NCI-H446 (cell line): ENCODE results near the gene EMID1.

ENCODE experiments used
- DNase-seq, 2 experiments: peaks; one replicate each; lab custom pipeline; 2025; lab: John Stamatoyannopoulos, UW

EMID1 gene

DNA sequence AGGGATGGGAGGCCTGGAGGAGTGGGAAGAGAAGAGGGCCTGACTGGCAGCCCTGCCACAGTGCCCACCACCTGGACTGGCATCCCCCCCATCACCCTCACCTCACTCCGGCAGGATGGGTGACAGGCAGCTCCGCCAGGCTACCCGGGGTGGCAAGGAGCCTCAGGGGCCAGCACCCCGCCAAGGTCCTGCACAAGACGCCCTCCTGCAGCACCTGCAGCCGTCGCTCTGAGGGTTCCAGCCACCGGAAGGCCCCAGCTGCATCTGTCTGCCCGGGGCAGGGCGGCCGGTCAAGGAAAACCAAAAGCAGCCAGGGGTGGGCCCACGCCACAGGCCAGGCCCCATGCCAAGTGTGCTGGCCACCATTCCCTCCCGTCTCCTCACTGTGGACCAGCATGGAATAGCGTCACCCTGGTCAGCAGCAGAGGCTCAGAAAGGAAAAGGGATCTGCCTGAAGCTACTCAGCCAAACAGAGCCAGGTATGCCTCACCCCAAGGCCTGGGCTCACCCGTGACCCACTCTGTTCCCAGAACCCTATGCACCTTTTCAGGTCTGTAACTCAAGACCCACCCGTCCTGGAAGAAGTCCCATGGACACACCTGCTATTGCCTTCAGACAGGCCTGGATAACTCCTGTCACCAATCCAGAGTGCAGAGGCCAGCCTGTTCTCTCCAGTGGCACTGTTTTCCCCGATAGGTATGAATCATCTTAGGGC lies 55.1 kb downstream of the EMID1 start:
- no peak for DNase-seq

DNA sequence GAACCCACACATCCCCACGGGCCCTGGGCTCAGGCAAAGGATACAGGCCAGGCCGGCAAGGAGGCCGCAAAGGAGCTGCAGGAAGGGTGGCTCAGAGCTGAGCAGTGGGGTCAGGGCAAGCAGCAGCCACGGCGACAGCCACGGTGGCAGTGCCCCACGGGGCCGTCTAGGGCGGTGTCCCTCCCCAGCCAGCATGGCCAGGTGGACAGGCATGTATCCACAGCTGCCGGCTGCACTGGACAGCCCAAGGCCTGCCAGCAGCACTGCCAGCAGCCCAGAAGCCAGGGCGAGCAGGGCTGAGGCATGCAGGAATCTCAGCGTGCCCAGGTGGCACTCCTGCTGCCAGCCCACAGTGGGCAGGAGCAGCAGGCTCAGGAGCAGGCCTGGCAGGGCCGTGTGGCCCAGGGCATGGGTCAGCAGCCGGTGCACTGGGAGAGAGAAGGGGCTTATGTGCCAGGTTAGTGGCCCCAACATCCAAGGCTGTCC lies 58.1 kb downstream of the EMID1 start:
- DNase-seq: no peak

- no peak for DNase-seq
Measured at GRCh38 chr22:29265305-29265704, 59.6 kb downstream of the EMID1 start.

- no peak for DNase-seq
Measured at GRCh38 chr22:29265929-29266328, 60.2 kb downstream of the EMID1 start.

GRCh38 chr22:29266564-29267461 lies 61.1 kb downstream of the EMID1 start:
- peak in 1 of 2 experiments; percentile 23 for DNase-seq

DNA sequence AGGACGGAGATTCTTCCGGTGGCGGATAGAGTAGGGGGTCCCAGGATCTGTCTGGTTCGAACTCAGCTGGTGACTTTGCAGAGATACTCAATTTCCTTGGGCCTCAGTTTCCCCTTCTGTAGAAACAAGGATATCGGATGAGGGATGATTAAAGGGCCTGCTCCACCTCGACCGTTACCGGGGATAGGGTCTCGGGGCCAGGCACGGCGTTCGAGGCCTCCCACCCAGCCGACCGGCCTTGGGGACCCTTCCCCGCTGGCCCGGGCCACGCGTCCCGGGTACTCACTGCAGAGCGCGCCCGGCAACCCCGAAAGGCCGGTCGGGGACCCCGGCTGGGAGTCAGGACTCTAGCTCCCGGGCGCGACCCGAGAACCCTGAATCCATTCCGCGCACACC lies 61.8 kb downstream of the EMID1 start:
- DNase-seq: no peak

DNA sequence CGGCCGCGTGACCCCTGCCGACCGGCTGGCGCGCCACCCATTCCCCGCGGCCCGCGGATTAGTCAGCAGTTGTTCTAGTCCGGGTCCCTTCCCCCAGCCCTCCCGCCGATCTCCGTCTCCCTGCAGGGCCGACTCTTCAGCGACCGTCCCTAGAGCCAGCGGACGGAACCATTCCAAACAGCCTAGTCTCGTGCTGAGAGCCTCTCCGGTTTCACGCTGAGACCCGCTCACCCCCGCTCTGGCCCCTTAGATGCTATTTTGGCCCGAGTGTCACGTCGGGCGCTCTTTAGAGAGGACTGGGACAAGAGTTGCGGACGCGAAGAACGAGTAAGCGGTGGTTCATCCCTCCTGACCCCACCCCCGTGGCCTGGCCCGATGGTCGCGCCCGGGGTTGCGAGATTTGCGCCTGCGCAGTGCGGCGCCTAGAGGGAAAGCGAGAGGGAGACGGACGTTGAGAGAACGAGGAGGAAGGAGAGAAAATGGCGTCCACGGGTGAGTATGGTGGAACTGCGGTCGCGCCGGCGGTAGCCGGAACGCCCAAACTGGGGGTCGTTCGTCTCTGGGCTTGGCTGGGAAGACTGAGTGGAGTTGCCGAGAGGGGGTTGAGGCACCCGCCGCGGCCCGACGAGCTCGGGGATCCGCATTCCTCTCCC lies 62.3 kb downstream of the EMID1 start, which contains the start of the genes EWSR1 and RHBDD3:
Gene EWSR1, plus strand, starts transcription at position 411 of the 653 bp plus-strand sequence. Its CDS starts 69 bp downstream, at position 480.
Gene RHBDD3, minus strand, starts transcription at position 124 of the 653 bp plus-strand sequence. CDS start 2,355 bp downstream, outside the sequence.
- peak; percentile 98 for DNase-seq

- DNase-seq: peak; percentile 27 to 82
Measured at GRCh38 chr22:29268511-29269229, 63.0 kb downstream of the EMID1 start.

DNA sequence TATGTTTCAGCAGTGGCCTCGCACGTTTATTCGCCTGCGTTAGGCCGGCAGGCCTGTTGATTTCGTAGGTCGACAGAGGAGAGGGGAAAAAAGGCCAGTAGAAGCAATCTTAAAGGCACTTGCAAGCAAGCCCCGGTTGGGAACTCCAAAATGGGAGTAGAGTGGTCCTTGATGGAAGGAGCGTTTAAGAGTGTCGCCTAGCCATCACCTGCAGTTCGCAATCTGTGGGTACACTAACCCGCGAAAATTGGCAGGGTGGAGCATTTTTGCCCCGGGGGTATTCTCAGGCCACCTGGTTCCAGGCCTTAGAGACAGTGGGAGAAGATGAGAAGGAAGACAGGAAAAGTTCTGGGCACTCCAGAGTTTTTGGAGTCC lies 63.5 kb downstream of the EMID1 start:
- DNase-seq: no peak

DNA sequence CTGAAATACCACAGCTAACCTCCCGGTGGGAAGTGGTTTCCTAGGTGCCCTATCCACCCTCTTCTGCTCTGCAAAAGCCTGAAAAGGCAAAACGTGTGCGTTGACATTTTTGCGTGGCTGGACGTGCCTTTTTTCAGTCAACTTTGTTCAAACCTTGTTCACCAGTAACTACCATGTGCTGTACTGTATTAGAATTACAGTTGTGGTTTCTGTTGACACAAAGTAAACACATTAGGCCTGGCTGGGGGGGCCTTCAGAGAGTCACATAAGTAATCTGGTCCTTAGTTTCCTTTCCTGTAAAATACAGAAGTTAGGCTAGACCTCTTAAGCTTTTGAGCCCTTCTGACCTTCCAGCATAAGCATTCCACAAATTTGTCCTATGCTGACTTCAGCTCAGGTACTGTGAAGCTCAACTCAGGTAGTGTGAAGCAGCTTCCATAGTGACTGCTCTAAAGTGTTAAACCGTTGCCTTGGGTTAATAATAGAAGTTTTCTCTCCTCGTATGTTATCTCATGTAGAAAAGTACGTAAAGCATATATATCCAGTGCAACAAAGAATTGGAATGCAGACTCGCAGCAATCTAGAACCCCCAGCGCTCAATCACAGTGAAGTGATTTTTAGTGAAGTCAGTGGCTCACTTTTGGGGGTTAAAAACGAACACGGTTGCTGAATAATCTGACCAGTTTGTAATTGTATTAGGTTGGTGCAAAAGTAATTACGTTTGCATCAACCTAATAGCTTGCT lies 64.2 kb downstream of the EMID1 start:
- no peak for DNase-seq

DNA sequence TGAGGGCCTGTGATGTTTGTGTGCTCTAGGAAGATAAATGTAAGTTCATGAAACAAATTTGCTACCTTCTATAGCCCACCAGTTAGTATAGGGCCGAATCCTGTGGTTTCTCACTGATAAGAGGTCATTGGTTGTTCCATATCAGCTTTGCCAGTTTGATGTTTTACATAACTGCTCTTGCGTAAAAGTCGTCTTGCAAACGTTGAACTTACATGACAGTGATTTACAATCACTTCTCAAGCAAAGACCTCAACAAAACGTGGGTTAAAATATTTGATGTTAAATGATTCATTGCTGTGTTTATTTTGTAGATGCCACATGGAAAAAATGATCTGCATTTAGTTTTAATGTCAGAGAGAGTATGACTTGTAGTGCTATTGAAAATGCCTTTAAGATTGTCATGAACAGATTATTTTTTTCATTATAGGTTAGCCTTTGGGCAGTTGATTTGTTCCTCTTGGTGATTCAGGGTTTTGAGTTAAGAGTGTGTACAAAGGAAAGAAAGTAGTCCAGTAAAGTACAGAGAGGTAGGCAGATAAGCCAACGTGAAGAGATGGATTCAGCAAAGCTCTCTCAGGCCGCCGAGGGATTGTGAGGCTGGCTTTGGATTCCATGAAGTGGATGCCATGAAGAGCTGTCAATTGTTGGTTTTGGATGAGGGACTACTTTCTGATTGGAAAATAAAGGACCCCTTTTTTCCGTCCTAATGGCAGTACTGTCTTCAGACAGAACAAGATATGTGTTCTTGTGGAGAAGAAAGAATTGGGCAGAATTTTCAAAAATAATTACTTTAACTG lies 65.0 kb downstream of the EMID1 start:
- no peak for DNase-seq

DNA sequence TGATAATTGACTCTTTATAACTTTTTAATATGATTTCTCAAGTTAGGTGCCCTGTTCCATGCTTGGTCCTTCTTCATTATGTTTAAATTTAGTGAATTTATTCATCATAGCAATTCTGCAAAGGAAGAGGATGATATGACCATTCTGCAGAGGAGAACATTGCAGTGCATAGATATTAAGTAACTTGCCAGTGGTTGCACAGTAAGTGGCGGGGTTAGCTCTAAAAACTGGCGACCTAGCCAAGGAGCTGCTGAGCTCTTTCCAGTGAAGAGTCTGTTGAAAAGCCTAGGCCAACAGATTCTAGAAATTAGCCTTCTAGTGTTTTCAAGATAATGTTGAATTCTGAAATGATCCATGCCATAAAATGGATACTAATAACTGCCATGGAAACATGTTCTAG lies 66.9 kb downstream of the EMID1 start:
- DNase-seq: no peak

GRCh38 chr22:29275167-29275566 lies 69.5 kb downstream of the EMID1 start:
- DNase-seq: no peak

DNA sequence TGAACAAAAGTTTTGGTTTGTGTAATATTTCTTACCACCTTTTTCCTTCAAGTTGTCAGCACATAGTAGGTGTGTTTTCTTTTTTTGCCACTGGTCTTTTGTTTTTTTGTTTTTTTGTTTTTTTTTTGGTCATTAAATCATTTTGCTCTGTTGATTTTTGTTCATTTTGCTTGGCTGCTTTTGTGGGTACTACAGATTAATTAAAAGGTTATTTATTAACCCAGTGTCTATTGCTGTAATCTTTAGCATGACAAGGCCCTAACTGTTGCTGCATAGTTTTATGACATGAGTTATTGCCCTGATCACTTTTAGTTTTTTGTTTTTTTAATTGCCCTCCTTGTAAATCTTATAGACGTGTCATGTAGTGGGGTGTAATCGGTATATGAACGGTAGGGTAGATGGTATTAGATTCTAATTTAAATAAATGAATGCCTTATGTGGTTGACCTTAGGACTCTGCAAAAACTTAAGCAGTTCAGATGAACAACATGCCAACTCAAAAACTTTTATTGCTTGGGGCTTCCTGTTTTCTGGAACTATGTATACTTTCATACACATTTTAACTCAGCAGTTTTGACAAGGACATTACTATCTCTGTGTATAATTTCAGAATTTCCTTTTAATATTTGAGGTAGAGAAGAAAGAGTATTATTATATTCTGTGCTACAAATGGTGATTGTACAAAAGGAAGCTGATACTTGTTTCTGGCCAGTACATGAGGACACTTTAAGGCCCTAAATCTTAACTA lies 70.3 kb downstream of the EMID1 start:
- DNase-seq: no peak

DNA sequence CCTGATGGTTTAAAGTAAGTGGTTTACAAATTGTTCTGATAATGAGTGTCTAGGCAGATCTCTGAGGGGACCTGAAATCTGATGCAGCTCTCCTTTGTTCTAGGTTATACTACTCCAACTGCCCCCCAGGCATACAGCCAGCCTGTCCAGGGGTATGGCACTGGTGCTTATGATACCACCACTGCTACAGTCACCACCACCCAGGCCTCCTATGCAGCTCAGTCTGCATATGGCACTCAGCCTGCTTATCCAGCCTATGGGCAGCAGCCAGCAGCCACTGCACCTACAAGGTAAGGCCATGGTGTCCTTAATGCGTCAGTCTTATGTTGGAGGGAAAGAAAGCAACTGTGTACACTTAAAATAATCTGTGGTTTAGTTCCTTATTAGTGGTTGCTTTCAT lies 72.2 kb downstream of the EMID1 start:
- no peak for DNase-seq

DNA sequence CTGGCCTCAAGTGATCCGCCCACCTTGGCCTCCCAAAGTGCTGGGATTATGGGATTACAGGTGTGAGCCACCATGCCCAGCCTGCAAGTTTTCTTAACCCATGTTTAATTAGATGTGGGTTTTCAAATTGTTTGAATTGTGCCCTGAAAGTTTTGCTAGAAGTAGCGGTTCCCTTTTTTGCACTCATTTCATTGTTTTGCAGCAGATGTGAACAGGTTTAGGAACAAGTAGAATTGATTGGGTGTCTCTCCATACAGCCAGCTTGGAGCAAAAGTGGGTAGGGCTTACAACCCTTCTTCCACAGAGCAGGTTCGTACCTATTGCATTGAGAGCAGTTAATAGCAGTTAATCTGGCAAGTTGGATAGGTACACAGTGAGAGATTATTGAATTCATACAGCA lies 78.5 kb downstream of the EMID1 start:
- DNase-seq: no peak

DNA sequence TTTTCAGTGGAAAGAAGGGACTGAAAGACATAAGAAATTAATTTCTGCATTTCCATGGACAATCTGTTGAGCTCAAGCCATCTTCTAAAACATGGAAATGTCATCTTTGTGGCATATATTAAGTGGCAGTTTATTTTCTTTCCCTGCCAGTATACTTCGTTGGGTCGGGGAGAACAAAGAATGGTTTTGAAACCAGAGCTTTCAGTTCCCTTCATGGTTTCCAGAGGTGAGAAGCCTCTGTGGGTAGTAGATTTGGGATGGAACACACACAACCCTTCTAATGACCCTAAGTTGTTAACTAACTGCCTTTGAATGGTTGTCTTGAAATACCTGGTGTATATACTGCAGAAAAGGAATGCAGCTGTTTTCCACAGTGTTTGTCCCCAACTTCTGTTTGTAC lies 83.1 kb downstream of the EMID1 start:
- DNase-seq: no peak

DNA sequence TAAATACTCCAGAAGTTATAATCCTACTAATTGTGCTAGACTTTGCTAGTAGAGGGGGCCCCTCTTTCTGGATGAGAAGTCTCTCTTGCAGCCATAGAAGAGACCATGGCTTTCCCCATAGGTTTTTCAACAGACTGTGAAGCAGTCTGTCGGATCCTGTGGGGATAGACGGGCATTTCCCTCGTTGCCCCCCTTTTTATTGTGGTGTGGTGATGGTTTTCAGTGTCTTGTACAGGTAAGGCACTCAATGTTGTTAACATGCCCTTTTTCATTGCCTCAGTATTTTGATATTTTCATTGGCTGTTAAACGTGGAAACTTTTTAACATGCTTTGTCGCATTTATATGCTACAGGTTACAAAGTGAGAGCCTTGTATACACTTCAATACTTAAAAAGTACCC lies 84.4 kb downstream of the EMID1 start:
- DNase-seq: no peak

DNA sequence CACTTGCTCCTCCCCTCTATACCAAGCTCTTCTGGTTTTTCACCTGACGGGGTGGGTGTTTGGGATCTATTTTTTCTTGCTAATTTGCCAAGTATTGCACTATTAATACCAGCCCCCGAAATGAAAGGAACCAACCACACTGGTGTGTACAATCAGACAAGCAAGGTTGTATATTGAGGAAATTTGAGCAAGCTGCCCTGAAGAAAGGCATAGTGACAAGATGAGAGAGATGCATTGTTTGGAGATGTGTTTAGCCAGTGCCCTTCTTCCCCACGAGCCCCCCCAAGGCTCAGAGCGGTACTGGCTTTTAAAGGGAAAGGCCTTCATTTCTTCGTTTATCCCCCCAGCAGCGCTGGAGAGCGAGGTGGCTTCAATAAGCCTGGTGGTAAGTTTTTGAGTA lies 85.5 kb downstream of the EMID1 start:
- no peak for DNase-seq
